Tongue (tissue), 2 donors: ENCODE data around the gene NR2F1-AS1. TPM values are rescaled to one million over a fixed set of nuclear protein-coding genes. Genes with fewer than 3 reads are reported as not detected.
"Not testable (repeated sequence)": the region's sequence is repeated elsewhere in the genome, so short reads cannot be mapped to it uniquely, and the experiment has no call there.

Experiments used
- DNase-seq: peaks from one replicate; pipeline ENCODE4 v3.0.0-alpha.2; 2015
- total RNA-seq: library from RNA; depleted of rRNA; stranded (reverse); fragments of >200 nt; gene quantifications from one replicate; pipeline ENCODE4 v1.2.3, GENCODE V29; 2014

Gene NR2F1-AS1
- total RNA-seq, 1 donor from 2014 or later = 16.7 TPM

DNA sequence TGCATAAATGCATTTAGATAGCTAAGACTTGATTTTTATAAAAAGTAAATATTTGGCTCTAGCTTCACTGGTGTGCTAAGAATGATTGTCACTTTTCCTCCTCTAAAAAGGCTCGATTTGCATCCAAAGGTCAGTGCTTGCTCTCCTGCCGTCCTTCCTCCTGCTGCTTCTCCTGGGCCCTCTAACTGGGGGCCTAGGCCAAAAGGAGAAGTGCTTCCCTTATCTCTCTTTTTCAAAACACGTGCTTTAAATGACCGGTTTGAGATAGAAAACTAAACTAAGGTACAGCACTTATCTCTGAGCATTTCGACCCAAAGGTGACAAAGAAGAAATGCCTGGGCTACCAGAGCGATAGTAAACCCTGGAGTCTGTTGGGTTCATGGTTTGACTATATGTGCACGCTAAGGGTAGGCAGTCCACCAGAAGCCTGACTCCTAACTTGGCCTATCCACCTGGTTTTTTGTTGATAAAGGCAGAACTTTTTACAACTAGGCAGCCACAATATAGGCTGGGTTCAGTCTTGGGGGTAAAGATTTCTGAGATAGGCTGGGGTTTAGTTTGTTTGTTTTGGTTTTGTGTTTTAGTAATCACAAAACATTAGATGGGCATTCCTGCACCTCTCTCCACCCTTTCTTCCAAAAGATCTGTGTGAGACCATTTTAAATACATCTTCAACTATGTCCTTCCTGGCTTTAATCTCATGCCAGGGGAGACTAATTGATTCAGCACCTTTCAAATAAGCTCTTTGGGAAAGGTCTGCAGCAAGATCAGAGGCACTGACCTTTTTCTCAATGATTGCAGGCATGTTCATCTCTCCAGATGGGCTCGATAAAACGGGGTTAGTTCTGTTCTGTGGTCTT is 3.8 kb downstream of the NR2F1-AS1 start:
- DNase-seq = peak; percentile 16

DNA sequence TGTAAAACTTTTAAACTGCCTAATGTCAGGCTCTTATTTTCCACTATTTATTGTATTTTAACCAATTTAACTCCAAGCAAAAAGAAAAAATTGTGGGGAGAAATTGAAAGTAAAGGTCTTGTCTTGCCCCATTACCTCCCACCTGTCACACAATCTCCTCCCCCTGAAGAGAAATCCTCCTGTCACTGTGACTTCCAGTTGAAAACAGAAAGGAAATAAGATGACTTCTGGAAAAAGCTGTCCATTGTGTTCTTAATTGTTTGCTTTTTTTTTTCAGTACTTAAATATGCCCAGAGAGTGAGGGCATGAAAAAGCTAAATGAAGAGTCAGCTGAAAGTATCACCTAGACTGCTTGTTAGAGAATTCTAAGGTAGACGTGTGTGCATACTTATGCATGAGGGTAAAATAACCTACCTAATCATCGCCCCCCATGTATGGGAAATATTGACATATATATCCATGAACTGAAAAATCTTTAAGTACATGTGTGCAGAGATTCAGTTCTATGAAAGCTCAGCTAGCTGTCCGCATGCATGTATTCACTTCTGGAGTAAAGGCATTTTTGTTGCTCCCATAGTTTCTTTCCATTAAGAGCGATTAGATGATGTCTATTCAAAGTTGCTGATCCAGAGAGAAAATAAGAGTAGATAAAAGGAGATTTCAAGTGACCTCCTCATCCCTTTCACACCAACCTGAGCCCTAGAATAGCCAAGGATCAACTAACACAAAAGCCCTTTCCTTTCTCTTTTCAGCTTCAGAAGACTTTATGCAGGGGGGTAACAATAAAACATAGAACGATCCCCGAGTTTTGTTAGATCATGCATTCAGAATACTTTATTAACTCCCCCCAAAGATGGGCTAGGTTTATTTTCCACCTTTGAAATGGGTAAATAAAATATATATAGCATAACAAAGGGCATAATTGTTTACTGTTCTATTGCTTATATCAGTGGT is 5.3 kb downstream of the NR2F1-AS1 start:
- DNase-seq = peak; percentile 32

- DNase-seq = peak; percentile 57
Observed at GRCh38 chr5:93574491-93575305, 6.3 kb downstream of the NR2F1-AS1 start.

DNA sequence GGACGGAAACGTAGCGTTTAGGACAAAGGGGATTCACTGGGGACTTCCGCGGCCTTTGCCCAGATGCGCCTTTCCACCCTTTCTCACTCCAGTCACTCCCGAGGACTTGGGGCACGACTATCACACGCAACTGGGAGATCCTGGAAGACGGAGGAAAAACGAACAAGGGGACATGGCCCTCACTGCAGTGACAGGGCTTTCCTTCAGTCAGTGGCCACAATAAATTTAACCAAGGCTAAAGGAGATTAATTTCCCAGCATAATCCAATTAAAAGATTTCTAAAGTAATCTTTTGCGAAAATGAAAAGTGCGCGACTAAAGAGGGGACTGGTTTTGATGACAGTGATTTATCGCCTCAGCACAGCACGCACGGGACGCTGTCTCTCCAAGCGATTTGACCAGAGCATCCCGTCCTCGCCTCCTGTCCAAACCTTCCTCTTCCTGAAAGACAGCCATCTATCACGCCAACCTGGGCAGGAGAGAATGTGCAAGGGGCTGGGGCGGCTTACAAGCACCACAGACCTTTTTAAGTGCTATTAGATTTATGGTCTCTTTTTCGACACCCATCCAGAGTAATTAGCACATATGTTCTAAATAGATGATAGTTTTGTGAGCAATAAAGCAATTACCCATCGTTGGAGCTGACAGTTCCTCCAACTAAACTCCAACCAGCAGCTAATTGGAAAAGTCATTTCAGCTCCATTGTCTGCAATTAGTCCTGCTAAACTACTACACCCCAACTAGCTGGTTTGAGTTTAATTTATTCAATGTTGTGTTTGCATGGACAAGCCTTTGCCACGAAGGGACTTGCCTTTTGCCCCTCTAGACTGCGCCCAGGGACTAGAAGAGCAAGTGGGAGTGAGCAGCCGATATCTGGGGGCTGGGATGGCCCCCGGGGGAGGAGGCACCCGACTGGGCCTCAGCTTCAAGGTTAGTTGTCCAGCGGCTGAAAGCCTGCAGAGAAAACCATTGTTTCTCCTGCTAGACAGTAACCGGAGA is 7.4 kb downstream of the NR2F1-AS1 start:
- peak; percentile 29 for DNase-seq

DNA sequence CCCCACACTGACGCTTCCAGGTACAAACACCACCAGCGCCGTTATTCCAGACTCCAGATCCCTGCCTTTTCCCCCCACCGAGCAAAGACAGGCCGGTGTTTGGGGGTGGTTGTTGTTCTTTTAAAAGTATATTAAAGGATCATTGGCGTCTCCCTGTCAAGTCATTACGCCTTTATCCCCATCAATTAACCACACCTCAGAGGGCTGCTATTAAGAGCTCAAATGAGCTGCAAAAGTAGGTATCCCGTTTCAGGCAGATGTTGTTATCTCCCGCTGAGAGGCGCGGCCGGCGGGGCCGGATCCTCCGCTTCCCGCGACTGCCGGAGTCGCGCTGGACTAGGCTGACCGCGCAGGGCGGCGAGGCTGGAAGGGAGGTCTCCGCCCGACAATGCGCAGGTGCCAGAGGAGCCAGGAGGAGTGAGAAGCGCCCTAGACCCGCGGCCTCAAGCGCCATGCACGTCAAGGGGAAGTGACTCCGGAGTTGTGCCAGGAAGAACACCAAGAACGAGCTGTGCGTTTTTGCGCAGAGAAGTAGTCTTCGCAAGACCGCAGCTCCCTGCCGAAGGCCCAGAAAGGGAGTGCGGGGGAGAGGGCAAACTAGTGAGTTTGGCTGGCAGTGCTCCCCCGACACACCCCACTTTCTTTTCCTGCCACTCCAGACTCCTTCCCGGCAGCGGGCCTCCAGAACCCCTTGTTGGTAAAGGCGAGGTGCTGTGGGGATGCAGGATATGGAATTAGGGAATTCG is 8.2 kb downstream of the NR2F1-AS1 start:
- DNase-seq = peak; percentile 43

DNA sequence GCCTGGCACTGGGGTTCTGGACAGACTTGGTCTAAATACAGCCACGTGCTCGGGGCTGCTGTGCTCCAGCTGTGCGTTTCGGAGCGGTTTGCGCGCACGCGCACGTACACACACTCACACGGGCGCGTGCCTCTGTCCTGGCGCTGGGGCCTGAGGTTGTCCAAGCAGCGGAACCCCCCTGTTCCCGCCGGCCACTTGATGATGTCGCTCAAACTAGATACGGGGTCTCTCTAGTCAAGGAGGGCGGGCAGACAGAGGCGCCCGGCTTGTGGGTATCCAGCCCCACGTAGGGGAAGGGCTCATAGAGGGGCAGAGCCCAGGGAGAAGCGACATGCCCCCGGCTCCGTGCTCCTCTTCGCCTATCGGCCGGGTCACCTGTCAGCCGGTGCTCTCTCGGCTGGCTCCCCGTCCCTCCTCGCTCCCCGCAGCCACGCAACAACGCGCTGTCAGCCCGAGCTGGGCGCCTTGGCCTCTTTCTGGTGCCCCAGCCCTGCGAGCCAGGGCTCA is 8.9 kb downstream of the NR2F1-AS1 start:
- DNase-seq = peak; percentile 60

- peak; percentile 24 for DNase-seq
Observed at GRCh38 chr5:93571114-93571949, 9.7 kb downstream of the NR2F1-AS1 start.

DNA sequence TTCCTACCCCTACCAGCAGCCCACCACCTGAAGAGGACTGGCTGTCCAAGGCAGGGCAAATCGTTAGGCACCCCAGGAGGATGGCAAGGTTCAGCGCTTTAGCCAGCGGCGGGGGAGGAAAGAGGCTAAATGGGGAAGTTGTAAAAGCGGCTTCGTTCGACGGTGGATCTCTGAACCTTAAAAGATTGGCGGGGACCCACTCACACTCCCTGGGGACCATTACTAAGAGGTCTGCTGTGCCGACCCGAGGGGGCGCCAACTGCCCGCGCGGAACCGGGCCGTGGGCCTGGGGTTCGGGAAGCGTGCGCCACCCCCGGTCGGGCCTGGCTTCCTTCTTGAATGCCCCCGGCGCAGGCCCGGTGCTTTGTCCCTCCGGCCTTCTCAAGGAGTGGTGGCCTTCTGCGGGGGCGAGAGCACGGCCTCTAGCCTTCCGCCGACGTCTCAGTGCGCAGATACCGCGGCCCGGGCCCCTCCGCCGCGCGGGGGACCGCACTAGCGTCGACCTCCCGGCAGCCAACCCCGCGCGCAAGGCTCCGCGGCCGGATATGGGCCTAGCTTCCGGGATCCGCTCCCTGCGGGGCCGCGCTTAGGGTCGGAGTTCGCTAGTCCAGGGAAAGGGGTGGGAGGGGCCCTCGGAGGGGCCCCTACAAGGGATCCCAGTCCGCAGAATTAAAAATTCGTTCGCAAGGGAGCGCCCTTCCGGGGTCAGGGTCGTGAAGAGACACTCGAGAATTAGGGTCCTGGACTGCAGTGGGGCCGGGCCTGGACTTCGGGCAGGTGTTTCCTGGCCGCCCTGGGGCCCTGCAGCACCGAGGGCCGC is 10.5 kb downstream of the NR2F1-AS1 start:
- peak; percentile 37 for DNase-seq

DNA sequence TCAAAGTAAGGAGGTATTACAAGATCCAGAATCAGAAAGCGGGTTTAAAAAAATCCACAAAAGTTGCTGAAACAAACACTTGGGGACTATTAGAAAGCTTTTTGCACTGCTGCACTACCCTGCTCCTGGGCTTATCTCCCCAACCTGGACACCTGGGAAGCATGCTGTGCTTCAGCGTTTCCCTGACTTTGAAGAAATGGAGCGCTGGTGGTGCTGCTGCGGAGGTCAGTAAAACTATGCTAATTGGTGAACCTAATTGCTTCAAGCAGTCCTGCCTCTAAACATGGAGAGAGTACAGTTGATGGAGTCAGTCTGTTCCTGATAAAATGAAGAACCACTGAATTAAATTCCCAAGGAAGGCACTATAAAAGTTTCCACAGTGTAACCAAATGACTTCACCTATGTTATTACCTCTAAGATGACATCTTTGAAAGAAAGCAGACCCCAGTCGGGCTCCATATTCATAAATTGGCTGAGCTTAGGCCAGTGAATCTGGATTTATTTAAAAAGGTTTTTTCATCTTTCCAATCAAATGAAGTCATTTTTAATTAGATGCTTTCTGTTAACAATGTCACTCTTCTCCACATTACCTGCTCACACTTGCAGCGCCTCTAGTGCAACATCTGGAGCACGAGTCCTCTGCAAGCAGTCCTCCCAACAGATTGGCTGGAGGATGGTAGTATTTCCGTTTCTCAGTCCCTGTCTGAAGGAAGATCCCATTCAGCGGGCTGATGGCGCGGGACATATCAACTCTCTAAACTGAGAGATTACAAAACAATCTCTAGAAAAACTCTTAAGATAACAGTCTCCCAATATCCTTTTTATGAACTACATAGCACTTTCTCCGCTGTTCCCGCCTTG is 11.5 kb downstream of the NR2F1-AS1 start:
- peak; percentile 91 for DNase-seq

DNA sequence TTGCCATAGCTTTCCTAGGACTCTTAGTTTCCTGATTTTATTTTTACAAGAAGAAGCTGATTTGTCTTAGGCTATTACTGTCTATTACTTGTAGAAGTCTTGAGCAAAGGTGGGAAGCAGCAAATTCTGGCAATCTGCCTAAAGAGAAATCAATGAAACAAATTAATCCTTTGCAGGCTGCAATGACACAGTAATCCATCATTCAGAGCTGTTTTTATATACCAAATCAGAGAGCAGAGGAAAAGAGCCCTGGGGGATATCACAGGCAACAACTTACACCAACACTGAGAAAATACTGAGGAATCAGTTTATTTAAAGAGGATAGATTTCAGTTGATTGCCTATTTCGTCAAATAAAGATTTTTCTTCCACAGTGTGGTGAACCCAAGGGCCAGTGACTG is 13.6 kb downstream of the NR2F1-AS1 start:
- peak; percentile 15 for DNase-seq

GRCh38 chr5:93566091-93566490 is 14.9 kb downstream of the NR2F1-AS1 start:
- peak; percentile 5 for DNase-seq

GRCh38 chr5:93557021-93557604 is 23.9 kb downstream of the NR2F1-AS1 start:
- DNase-seq = no peak

GRCh38 chr5:93549594-93549993 is 31.4 kb downstream of the NR2F1-AS1 start:
- DNase-seq = not testable (repeated sequence)

- no peak for DNase-seq
Observed at GRCh38 chr5:93545872-93546271, 35.1 kb downstream of the NR2F1-AS1 start.

DNA sequence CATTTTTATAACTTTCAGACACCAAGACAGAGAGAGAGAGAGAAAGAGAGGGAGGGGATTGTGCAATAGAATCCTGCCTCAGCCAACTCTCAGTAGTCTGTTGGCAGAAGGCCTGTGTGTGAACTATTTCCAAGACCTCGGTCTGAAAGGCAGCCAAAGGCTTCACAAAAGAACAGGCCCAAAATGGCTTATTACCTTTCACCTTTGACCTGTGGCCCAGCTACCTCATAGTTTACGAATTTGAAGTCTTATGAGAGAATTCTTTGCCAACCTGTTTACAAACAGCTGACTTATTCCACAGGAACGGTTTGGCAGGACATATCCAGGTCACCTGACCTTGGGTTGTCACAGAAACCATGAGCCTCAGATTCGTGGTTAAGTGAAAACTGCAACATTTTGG is 48.6 kb downstream of the NR2F1-AS1 start:
- DNase-seq = peak; percentile 80

- DNase-seq = not testable (repeated sequence)
Observed at GRCh38 chr5:93521815-93522214, 59.2 kb downstream of the NR2F1-AS1 start.
